NCI-H1930 (cell line): Measurements from ENCODE around the gene HMOX1.
A peak's percentile ranks its signal among the peaks of the same experiment; 100 is the strongest.

Experiments
- DNase-seq, 2 experiments: peaks; one replicate each; lab custom pipeline; 2025; lab: John Stamatoyannopoulos, UW

The HMOX1 gene

DNA sequence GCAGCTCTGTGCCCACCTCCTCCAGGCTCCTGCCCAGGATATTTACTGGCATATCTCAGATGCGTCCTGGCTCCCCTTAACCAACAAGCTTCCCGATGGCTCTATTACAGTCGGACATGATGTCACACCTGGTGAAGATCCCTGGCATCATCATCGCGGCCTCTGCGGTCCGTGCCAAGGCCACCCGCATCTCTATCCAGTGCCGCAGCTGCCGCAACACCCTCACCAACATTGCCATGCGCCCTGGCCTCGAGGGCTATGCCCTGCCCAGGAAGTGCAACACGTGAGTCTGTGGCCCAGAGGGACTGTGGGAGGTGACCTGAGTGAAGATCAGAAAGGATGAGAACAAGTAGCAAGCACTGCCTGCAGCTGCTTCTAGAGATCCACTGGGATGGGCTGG lies 25.5 kb downstream of the HMOX1 start:
- no peak for DNase-seq

DNA sequence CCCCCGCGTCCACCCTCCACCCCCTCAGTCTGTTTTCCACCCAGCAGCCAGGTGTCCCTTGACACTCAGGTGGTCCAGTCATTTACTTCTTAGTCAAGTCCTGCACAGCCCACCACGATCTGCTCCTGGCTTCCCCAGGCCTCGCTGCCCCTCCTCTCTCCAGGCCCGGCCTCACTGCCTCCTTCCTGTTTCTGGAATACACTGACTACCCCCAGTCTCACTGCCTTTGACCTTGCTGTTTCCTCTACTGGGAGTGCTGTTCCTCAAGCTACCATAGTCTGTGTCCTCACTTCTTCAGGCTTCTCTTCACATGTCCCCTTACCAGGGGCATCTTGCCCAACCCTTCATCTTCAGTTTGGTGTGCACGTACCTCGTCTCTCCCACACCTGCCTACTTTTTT lies 26.5 kb downstream of the HMOX1 start:
- no peak for DNase-seq

DNA sequence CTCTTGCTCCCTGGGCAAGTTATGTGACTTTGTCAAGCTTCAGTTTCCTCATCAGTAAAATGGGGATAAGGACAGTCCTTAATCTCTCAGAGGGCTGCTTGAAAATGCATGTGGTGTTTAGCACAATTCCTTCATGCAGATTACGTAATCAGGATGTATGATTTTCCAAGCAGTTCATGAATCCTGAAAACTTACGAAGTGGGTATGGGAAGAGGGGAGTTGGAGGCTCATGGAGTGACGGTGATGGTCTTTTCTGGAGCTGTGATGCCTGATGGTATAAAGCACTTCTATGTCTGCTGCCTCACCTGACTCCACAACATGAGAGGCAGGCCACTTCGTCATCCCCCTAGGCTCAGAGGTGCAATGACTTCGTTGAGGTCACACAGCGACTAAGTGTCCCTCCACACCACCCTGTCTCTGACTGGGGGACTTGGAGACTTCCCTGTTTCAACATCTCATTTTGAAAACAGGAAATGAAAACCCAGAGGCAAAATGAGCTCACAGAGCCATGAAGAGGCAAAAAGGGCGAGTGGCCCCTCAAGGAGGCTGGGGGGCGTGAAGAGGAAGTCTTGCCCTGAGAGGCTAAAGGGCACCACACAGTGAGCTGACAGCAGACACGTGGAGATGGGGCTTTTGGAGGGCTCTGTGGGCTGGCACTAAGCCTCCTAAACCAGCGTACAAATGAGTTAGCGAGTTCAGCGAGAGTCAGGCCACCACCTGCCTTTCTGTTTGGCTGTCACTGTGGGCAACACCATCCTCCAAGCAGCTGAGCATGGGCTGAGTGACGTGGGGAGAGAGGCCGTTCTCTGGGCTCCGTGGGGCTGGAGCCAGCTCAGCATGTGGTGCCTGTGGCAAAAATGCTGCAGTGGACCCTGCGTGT lies 29.1 kb downstream of the HMOX1 start:
- DNase-seq: no peak

DNA sequence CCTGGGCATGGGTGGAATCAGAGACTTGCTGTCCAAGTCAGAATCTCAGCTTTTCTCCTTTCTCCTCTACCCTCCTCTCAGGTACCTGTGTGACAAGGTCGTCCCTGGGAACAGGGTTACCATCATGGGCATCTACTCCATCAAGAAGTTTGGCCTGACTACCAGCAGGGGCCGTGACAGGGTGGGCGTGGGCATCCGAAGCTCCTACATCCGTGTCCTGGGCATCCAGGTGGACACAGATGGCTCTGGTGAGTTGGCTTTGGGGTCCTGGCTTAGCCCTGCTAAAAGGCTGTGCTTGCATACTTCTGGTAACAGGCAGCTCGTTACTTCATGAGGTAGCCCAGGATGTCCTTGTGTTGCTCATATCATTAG lies 29.8 kb downstream of the HMOX1 start:
- no peak for DNase-seq

DNA sequence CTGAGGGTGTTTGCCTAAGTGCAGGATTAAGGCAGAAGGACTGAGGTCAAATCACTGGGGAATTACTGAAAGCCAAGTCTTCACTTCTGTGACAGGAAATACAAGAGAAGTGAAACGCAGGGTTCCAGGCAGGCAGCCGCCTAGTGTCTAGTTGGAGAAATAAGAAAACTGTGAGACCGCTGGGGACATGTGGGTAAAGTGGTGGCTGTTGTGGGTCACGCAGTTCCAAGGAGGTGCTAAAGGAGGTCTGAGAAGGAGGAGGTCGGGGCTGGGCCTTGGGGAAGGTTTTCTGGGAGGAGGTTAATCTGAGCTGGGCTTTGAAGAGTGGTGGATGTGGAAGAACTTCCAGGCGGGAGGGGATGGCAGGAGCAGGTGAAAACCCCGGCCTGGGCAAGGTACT lies 30.2 kb downstream of the HMOX1 start:
- DNase-seq: no peak

DNA sequence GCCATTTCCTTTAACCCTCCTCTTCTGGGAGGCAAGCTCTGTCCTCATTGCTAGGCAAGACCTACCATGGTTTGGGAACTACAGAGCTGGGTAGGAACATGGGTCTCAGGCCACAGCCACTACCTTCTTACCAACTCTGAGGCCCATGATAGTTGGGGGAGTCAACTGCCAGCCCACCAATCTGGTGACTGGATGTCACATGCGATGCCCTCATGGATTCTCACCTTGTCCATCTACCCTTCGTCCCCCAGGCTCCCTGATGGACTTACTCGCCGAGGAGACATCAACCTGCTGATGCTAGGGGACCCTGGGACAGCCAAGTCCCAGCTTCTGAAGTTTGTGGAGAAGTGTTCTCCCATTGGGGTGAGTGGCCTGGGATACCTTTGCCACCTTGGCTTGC lies 32.7 kb downstream of the HMOX1 start:
- DNase-seq: no peak

DNA sequence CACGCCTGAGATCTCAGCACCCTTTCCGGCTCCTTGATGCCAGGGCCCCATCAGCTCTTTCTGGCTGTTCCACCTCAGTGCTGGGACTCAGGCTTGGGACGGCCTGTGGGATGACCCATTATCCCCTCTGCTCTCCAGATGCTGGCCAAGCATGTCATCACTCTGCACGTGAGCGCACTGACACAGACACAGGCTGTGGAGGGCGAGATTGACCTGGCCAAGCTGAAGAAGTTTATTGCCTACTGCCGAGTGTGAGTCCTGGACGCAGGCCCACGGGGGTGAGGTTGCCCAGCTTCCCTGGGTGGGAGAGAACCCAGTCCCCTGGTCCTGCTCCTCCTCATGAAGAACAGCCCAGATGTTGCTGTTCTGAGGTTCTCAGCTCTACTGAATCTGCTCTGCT lies 36.7 kb downstream of the HMOX1 start:
- DNase-seq: no peak

DNA sequence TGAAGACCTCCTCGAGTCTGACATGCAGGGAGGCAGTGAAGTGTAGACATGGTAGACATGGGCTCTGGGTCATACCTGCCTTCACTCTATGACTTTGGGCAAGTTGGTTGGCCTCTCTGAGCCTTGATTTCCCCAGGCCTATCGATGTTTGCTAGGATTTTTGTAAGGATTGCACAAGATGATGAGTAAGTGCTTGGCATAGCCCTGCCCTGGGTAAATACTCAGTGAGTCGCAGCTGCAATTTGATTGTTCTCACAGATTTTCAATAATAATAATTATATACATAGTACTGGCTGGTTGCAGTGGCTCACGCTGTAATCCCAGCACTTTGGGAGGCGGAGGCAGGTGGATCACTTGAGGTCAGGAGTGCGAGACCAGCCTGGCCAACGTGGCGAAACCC lies 37.2 kb downstream of the HMOX1 start:
- DNase-seq: no peak

DNA sequence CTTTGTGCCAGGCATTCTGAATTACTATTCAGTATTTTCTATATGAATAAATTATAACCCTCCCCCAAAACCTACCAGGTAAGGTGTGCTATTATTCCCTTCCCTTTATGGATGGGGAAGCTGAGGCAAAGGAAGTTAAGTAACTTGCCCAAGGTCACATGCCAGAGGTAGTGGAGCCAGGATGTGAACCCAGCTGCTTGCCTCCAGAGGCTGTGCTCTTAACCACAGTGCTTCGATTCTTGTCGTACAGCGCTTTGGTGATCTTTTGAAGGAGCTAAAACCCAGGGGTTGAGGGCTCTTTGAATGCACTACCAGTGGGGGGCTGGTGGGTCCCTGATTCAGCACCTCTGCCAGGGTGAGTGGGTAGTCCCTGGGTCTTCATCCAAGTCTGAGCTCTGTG lies 37.8 kb downstream of the HMOX1 start:
- no peak for DNase-seq

DNA sequence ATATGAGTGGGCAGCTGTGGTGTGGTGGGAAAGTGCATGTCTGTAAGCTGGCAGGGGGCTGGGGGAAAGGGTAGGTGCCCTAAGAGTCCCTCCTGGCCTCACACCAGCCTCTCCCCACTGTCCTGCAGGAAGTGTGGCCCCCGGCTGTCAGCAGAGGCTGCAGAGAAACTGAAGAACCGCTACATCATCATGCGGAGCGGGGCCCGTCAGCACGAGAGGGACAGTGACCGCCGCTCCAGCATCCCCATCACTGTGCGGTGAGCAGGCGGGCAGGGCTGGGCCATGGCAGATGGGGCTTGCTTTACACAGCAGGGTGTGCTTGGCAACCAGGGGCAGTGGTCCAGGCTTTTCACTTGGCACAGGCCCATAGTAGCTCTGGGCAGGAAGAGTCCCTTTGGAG lies 38.9 kb downstream of the HMOX1 start:
- no peak for DNase-seq

DNA sequence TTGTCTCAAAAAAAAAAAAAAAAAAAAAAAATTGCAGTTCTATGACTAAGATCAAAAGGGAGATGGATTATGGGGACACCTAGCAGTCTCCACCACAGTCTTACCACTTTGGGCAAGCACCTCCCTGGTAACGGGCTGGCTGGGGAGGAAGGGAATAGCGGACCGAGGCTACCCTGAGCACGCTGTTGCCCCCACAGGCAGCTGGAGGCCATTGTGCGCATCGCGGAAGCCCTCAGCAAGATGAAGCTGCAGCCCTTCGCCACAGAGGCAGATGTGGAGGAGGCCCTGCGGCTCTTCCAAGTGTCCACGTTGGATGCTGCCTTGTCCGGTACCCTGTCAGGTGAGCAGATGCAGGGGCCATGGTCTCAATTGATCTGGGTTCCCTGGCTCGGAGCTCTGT lies 40.2 kb downstream of the HMOX1 start:
- no peak for DNase-seq

DNA sequence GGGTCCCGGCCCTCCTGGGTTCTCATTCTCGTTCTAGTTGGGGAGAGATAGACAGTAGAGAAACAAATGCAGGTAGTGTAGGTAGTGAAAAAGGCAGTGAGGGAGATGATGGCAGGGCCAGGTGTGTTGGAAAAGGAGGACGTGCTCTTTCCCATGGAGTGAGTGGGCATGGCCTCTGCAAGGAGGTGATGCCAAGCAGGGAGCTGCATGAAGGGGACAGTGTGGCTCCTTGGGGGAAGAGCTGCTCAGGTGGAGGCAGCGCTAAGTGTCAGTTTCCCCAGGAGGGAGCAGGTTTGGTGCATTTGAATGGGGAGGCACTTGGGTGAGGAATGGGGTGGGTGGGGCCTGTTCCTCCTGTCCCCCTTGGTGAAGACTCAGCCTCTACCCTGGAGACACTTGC lies 41.2 kb downstream of the HMOX1 start:
- no peak for DNase-seq

DNA sequence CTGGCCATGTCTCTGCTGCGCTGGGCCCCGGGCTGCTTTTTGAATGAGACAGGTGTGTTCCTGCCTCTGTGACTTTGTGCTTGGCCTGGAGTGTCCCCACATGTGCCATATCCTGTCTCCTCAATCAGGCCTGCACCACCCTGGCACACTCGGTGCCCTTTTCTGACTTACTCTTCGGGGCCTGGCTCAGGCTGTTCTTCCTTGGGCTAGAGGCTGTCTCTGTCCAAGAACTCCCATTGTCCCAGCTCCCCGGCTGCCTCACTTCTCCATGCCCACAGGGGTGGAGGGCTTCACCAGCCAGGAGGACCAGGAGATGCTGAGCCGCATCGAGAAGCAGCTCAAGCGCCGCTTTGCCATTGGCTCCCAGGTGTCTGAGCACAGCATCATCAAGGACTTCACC lies 42.0 kb downstream of the HMOX1 start:
- DNase-seq: no peak

DNA sequence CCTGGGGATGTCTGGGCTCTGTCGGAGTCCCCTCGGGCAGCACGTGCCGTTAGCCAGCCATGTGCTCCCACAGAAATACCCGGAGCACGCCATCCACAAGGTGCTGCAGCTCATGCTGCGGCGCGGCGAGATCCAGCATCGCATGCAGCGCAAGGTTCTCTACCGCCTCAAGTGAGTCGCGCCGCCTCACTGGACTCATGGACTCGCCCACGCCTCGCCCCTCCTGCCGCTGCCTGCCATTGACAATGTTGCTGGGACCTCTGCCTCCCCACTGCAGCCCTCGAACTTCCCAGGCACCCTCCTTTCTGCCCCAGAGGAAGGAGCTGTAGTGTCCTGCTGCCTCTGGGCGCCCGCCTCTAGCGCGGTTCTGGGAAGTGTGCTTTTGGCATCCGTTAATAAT lies 43.2 kb downstream of the HMOX1 start:
- no peak for DNase-seq

DNA sequence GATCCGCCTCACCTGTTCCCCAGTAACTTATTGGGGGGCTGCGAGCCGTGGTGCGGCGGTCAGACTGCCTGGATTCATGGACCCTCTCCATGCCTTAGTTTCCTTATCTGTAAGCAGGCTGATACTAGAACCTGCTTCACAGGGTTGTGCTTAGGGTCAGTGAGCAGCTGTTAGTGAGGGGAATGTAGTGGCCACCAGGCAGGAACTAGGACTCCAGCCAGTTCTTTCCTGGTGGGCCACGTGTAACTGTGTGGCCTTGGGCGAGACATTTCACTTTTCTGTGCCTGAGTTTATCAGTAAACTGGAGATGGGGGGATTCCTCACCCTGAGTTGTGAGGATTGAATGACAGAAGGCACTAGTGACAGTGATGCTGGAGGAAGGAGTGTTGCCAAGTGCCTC lies 43.9 kb downstream of the HMOX1 start:
- no peak for DNase-seq

DNA sequence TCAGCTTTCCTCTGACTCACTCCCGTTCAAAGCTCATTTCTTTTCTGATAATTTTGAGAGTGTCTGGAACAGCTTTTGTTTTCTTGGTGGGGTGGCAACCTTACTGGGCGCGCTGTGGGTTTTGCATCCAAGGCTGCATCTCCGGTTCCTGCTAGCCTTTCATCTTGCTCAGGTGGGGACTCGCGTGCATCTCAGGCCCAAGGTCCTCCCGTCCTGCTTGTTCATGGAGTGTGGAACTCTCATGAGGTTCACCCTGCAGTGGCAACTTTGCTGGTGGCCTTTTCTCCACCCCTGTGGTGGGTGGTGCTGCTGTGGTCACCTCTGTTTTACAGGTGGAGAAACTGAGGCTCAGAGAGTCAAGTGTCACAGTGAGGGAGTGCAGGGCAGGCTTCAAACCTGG lies 44.6 kb downstream of the HMOX1 start:
- no peak for DNase-seq

DNA sequence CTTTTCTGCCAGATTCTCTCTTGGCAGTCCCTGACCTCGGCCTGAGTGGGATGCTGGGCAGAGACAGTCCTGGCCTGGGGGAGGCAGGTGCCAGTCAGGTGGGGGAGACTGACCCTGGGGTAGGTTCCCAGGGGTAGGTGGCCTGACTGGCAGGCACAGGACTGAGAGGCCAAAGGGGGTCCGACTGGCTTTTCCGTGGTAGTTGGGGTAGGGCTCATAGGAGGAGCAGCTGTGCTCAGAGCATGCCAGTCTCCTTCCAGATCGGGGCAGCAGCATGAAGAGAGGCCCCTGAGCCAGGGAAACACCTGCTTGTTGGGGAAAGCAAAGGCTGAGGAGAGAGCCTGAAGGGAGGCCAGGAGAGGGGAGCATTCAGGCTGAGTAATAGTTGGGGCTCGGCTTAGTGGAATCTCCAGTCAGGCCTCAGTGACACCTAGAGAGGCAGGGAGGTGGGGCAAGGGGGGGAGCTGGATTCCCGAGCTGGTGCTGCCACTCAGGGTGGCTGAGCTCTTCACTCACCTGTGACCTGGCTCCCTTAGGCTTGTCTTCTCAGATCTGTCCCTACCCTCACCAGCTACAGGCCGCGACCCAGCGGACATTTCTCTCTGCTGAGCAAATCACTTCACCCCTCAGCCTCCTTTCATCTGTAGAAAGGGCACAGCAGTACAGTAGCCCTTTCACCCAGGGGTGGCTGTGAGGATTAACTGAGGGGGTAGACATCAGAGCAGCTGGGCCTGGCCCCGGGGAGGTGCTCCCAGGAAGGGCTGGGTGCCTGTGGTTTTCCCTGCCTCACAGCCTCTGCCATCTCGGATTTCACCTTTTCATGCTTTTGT lies 45.3 kb downstream of the HMOX1 start:
- no peak for DNase-seq

DNA sequence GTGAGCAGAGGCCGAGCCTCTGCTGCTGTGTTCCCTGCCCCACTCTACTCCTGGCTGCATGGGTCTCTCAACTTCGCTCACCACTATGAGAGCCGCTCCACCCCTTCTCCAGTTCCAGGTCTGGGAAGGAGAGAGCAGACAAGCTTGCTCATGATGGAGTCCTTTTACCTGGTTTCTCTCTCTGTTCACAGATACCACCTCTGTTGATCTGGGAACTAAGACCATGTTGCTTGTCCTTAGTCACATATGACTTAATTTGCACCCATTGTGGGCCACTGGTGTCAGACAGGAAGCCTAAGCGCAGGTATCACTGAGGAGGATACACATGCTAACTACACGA lies 45.9 kb downstream of the HMOX1 start:
- DNase-seq: no peak

DNA sequence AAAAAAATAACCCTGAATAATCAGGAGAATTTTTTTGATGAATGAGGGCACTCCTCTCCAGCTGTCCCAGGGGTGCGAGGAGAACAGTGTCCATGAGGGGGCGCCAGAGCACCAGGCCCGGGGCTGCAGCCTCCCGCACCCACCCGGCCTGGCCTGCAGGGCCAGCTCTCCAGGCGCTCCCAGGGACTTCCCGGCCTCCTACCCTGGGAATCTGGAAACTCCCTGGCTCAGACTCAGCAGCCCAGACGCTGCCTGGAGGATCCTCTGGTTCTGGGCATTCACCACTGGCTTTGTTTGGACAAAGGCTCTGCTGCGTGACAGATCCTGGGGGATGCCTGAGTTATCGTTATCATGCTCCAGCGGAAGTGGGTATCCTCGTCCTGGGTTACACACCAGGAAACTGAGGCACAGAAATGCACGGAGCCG lies 50.0 kb downstream of the HMOX1 start:
- DNase-seq: peak; percentile 10 to 31

DNA sequence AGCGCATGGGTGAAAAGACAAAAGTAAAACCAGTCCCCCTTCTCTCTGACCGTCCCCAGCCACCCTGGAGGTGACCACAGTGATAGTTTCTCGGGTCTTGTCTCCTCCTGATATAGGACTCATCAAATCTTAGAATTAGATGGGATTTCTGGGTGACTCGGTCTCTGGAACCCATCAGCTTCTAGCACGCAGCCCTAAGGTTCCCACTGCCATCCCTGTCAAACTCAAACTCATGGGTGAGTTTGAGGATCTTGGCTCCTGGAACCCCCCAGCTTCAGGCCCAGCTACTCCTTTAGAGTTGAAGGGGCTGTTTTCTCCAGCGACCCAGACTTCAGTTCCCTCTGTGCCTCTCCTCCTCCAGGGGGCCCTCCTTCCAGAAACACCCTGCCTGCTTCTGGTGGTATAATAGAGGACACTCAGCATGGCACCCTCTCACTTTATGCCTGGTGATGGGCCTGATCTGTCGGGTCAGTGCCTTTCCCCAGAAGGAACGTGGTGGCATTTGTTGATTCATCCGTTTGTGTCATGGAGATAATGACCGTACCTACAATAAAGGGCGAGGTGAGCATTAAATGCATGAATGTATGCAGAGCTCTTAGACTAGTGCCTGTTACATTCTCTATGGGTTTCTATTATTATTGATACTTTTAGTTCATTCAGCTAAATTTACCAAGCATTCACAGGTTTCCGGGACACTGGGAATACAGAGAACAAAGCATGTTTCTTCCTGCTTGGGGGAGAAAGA lies 50.8 kb downstream of the HMOX1 start:
- DNase-seq: no peak

DNA sequence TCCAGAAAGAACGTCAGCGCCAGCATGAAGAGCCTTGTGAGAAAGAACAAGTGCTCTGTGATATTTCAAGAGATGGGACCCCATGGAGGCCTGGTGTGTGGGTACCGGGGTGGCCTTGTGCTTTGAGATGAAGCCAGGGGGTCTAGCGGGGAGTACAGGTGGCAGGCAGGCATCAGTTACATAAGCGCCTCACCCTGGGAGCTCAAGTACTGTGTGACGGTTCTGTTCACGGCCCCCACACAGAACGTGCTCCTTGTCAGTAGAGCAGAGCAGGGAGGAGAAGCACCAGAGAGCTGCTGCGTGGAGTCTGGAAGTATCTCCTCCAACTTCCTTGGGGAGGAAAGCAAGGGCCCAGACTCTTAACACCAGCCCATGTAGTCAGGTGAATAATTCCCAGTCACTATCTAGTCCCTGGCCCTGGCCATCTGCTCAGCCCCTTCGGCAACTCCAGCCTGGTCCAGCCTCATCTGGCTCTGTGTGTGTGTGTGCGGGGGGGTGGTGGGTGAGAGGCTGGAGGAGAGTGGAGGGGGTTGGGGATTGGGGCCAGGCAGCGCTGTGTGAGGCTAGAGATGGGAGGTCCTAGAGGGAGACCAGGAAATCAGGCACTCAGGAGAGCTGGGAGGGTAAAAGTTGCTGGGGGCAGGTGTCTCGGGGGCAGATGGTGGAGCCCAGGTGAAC lies 51.5 kb downstream of the HMOX1 start:
- no peak for DNase-seq

DNA sequence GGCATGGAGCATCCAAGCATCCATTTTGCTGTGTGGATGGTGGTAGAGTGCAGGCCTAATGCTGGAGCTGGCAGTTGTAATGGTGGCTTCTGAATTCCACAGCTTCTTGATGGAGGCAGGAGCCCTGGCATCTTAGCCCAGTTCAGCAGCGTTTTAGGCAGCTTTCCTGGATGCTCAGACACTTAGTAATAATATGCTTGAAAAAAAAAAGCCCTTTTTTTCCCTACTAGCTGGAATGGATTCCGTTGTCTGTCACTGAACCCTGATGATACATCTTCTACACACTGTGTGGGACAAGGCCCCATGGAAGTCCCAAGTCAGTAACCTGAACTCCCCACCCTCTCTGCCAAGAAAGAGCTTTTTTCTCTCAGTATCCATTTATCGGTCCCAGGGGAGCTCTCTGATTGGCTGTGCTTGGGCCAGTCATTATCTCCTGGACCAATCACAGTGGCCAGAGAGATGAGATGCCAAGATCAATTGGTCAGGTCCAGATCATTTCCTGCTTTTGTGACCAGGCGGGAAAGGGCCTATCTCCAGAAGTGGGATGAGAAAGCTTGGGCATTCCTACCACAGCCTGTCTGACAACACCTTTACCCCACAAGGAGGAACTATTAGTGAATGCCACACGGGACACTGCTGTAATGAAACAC lies 53.3 kb downstream of the HMOX1 start:
- no peak for DNase-seq
